HG02943 (cell line): ENCODE data around the gene IL17RB.

Experiments used
- ATAC-seq: cut with Tn5 transposase; IDR thresholded peaks from one replicate; pipeline ENCODE4 v1.9.1; 2021; ENCODE audit warnings: mild to moderate bottlenecking, low read depth, moderate library complexity; ENCODE audit not compliant: unreplicated experiment

Gene IL17RB, protein sequence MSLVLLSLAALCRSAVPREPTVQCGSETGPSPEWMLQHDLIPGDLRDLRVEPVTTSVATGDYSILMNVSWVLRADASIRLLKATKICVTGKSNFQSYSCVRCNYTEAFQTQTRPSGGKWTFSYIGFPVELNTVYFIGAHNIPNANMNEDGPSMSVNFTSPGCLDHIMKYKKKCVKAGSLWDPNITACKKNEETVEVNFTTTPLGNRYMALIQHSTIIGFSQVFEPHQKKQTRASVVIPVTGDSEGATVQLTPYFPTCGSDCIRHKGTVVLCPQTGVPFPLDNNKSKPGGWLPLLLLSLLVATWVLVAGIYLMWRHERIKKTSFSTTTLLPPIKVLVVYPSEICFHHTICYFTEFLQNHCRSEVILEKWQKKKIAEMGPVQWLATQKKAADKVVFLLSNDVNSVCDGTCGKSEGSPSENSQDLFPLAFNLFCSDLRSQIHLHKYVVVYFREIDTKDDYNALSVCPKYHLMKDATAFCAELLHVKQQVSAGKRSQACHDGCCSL

GRCh38 chr3:53846134-53846850 lies at the start of gene IL17RB, which contains the start of gene CHDH:
Gene IL17RB (plus strand): TSS chr3:53846568. CDS start chr3:53846589, 21 bp downstream.
Gene CHDH (minus strand): TSS chr3:53846419. CDS start chr3:53824008, 22,411 bp downstream.
- peak; percentile 26 for ATAC-seq

GRCh38 chr3:53798144-53798543 lies 48.2 kb upstream of the IL17RB start:
- no peak for ATAC-seq

DNA sequence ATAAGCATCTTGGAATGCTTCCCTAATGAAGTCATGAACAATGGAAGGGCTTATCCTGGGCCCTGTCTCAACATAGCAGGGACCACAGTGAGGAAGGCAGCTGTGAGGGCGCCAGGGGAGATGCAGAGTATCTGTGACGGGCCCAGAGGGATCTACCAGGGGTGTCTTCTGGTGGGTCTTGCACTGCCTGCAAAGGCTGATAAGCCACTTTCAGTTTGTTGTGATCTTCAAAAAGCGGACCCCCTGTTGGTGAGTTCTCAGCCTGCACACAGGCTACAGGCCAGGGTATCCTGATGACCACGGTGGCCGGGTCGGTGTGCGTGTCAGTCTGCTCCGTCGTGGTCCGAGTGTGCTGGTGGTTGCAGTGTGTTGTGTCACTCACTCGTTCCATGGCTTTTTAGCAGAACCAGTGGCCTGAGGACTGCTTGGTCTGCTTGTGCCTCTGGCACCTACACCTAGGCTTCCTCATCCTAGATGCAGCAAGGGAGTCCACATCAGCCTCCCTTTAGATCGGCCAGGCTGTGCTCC lies 47.0 kb upstream of the IL17RB start:
- ATAC-seq = no peak

GRCh38 chr3:53800041-53800906 lies 46.1 kb upstream of the IL17RB start:
- ATAC-seq = no peak

DNA sequence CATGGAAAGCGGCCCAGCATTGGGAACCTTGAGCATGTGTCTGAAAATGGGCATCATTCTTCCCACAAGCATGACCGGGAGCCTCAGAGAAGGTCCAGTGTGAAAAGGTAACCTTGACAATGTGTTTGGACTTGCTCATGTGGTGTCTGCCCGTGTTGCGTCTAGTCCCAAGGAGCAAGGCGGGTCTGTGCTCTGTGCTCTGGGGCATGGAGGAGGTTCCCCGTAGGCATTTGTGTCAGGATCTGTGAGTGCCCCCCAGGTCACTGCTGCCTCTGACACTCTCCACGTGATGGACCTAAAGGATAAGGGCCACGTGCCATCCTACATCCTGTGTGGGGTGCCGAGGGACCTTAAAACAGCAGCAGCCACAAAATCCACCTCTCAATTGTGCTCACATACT lies 45.0 kb upstream of the IL17RB start:
- ATAC-seq = no peak

DNA sequence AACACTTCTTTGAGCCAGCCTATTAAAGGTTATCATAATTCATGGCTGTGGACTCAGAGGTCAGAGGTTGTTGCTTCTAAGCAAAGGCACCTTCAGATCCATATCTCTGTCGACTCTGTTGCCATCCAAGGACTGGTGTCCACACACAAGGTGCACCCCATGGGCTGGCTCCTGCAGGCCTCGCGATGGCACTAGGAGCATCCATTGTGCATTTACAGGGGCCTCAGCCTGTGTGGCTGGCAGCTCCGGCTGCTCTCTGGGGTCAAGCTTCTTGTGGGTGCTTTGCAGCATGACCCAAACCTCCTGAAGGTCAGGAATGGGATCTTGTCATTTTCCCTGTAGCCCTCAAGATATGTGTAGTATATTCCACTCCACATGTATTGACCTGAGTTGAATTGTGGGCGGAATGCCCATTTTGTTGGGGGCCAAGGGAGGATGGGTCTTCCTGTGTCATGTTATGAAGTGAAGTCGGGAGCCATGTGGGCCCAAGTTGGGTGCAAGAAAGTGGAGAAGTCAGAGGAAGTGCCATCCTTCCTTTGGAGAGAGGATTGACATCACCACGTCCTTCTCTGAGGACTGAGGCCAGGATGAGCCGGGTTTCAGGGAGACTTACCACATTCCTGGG lies 44.0 kb upstream of the IL17RB start:
- ATAC-seq = no peak

DNA sequence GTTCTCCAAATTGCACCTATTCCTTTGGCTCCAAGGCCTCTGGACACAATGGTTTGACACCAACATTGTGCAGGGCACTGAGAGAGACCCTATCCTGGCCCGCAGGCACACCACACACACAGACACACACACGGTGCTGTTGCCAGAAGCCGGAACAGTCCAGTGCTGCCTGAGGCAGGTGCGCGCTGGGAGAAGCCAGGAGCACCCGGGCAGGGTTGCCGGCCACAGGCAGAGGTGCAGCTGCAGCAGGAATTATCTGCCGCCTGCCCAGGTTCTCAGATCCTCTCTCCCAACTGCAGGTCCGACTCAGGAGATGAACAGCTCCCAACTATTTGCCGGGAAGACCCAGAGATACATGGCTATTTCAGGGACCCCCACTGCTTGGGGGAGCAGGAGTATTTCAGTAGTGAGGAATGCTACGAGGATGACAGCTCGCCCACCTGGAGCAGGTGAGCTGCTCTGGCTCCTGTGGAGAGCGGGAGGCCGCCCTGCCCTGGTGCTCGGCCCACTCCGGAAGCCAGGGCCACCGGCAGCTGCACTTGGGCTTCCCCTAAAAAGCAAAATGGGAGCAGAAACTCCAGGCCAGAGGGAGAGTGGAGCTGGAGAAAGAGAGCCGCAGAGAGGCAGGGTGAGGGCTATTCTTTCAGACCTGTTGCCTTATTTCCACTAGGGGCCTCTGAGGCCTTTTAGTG lies 43.1 kb upstream of the IL17RB start:
- no peak for ATAC-seq

- no peak for ATAC-seq
These were observed 42.3 kb upstream of the IL17RB start for GRCh38 chr3:53803816-53804695.

DNA sequence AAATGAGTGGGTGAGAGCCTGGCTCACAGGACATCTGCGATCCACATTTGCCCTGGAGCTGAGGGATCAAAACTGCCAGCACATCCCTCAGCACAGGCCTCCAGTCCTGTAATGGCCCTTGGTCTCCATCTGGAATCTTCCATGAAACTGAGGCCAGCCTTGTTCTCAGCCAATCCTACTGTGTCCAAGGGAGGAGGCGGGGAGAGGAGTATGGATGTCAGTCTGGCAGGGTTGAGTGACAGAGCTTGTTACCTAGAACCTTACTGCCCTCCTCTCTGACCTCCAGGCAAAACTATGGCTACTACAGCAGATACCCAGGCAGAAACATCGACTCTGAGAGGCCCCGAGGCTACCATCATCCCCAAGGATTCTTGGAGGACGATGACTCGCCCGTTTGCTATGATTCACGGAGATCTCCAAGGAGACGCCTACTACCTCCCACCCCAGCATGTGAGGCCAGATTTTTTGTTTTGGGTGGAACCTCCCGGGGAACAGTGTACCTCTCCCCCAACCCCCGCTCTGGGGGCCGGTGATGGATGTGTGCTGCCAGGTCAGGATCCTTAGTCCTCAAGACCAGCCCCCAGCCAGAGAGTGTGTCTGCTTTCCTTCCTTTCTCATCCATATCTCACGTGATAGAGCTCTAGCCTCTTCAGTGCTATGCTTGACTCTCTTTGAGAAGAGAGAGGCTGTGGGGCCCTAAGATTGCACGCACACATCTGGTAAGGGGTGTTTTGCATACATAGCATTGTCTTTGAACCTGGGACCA lies 41.5 kb upstream of the IL17RB start:
- ATAC-seq = no peak

- ATAC-seq = no peak
These were observed 40.8 kb upstream of the IL17RB start for GRCh38 chr3:53805463-53806159.

GRCh38 chr3:53806182-53807116 lies 39.9 kb upstream of the IL17RB start:
- peak; percentile 48 for ATAC-seq

DNA sequence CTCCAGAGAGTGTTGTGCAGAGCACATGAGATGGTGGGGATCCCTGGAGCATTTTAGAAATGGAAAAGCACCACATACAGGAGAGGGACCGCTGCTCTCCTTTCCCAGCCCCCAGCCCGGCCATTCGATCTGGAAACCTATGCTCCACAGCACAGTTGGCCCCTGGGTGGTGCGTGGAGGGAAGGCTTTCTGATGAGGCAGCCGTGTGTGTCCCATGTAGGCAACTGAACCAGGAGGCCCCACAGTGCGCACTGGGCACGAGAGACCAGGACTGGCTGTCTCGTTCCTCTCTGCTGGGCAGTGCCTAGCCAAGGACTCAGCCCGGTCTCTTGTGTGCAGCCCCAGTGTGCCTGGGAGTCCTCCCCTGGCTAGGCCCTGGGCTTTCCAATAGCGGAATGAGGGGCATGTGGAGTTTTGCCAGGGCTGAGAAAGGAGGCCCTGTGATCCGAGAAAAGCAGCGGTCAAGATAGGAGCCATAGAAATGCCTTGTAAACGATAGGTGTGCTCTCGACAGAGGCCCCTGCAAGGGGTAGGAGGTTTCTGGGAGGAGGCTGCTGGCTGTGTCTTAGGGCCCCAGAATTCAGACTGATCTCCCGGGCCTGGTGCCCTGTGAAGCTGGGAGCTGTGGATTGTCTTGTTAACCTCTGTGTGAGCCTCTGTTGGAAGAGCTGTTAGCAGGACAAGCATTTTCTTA lies 39.1 kb upstream of the IL17RB start:
- ATAC-seq = no peak

DNA sequence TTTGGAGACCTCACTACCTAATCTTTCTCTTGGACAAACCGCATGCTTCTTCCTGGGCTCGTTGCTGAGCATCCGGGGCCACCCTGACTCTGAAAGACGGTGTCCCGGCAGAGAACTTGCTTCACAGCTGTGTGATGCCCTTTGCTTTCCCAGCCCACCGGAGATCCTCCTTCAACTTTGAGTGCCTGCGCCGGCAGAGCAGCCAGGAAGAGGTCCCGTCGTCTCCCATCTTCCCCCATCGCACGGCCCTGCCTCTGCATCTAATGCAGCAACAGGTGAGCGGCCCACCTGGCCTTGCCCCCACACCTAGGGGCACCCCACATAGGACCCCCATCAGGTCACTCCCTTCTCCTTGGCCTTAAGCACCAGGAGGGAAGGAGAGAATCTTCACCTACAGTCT lies 37.9 kb upstream of the IL17RB start:
- ATAC-seq = no peak

DNA sequence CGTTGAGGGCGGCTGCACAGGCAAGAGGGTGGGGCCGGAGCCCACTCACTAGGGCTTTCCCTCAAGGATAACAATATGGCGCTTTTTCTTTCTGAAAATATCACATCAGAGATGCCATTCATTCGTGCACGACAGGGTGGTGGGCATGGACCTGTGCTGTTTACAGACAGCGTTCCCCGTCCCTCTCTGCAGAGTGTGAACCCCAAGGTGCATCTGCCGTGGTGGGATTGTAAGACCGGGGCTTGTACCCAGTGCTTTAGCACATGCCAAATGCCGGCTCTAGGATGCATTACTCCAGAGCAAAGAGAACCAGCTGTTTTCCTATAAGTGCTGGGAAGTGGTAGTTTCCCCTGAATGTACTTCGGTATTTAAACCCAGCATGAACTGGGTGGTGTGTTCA lies 37.1 kb upstream of the IL17RB start:
- ATAC-seq = no peak

DNA sequence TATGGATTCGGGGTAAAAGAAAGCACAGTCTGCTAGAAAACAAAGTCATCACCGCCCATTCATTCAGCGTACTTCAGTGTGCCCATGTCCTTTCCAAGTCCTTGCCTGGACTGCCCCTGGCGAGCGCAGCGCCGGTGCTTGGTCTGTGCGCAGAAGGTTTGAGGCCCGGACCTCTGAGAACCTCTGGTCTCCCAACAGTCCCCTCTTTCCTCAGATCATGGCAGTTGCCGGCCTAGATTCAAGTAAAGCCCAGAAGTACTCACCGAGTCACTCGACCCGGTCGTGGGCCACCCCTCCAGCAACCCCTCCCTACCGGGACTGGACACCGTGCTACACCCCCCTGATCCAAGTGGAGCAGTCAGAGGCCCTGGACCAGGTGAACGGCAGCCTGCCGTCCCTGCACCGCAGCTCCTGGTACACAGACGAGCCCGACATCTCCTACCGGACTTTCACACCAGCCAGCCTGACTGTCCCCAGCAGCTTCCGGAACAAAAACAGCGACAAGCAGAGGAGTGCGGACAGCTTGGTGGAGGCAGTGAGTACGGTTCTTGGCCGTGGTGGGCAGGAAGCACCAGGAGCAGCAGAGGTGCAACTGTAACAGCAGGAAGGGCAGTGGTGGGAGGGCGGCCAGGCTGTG lies 36.5 kb upstream of the IL17RB start:
- no peak for ATAC-seq
